ENCODE results near the gene ZNF213.
"Not testable (repeated sequence)": the region's sequence is repeated elsewhere in the genome, so short reads cannot be mapped to it uniquely, and the experiment has no call there.

ZNF213 gene

GRCh38 chr16:3171181-3171854 lies 36.5 kb downstream of the ZNF213 start:
- no peak for DNase-seq

GRCh38 chr16:3171855-3172593 lies 37.2 kb downstream of the ZNF213 start:
- no peak for DNase-seq

GRCh38 chr16:3173892-3174617 lies 39.2 kb downstream of the ZNF213 start:
- peak in 1 of 3 experiments; percentile 8 for DNase-seq

GRCh38 chr16:3174618-3175148 lies 39.9 kb downstream of the ZNF213 start:
- no peak for DNase-seq

- peak in 1 of 3 experiments; percentile 7 for DNase-seq
Measured at GRCh38 chr16:3175157-3176093, 40.6 kb downstream of the ZNF213 start.

GRCh38 chr16:3179651-3180050 lies 44.8 kb downstream of the ZNF213 start:
- DNase-seq: no peak

- DNase-seq: no peak
Measured at GRCh38 chr16:3180445-3180878, 45.6 kb downstream of the ZNF213 start.

- DNase-seq: not testable (repeated sequence)
Measured at GRCh38 chr16:3182293-3182607, 47.4 kb downstream of the ZNF213 start.

GRCh38 chr16:3182608-3183444 lies 48.0 kb downstream of the ZNF213 start:
- no peak for DNase-seq

GRCh38 chr16:3183445-3184139 lies 48.8 kb downstream of the ZNF213 start:
- no peak for DNase-seq

GRCh38 chr16:3186946-3187690 lies 52.3 kb downstream of the ZNF213 start:
- no peak for DNase-seq

- DNase-seq: no peak
Measured at GRCh38 chr16:3187798-3188674, 53.2 kb downstream of the ZNF213 start, which contains the start of gene OR1F1. TSS of gene OR1F1 (plus strand) at chr16:3188204.

GRCh38 chr16:3188675-3188924 lies 53.8 kb downstream of the ZNF213 start:
- no peak for DNase-seq

GRCh38 chr16:3188925-3189825 lies 54.3 kb downstream of the ZNF213 start:
- DNase-seq: no peak

GRCh38 chr16:3189869-3190268 lies 55.0 kb downstream of the ZNF213 start:
- no peak for DNase-seq

GRCh38 chr16:3190949-3191353 lies 56.1 kb downstream of the ZNF213 start:
- DNase-seq: no peak
